GM21717 (cell line): Measurements from ENCODE around the gene SSH2.
"Not testable (repeated sequence)": the region's sequence is repeated elsewhere in the genome, so short reads cannot be mapped to it uniquely, and the experiment has no call there.

Experiments used
- ATAC-seq: cut with Tn5 transposase; IDR thresholded peaks from one replicate; pipeline ENCODE4 v1.9.1; 2021; ENCODE audit warnings: mild to moderate bottlenecking, moderate library complexity; ENCODE audit not compliant: unreplicated experiment

SSH2 gene

GRCh38 chr17:29929006-29929532 lies 959 bp downstream of the SSH2 start:
- ATAC-seq: peak; percentile 7

GRCh38 chr17:29927546-29927945 lies 2.5 kb downstream of the SSH2 start:
- ATAC-seq: no peak

GRCh38 chr17:29924786-29925185 lies 5.2 kb downstream of the SSH2 start:
- no peak for ATAC-seq

- no peak for ATAC-seq
Observed at GRCh38 chr17:29918922-29919856, 10.8 kb downstream of the SSH2 start.

GRCh38 chr17:29918016-29918415 lies 12.0 kb downstream of the SSH2 start:
- no peak for ATAC-seq

GRCh38 chr17:29914819-29915537 lies 15.1 kb downstream of the SSH2 start:
- ATAC-seq: no peak

- ATAC-seq: no peak
Observed at GRCh38 chr17:29911641-29912177, 18.3 kb downstream of the SSH2 start.

GRCh38 chr17:29909236-29910003 lies 20.6 kb downstream of the SSH2 start:
- no peak for ATAC-seq

- no peak for ATAC-seq
Observed at GRCh38 chr17:29906969-29907368, 23.1 kb downstream of the SSH2 start.

- no peak for ATAC-seq
Observed at GRCh38 chr17:29905879-29906167, 24.2 kb downstream of the SSH2 start.

GRCh38 chr17:29905086-29905878 lies 24.7 kb downstream of the SSH2 start:
- no peak for ATAC-seq

- no peak for ATAC-seq
Observed at GRCh38 chr17:29903471-29903870, 26.6 kb downstream of the SSH2 start.

- not testable (repeated sequence) for ATAC-seq
Observed at GRCh38 chr17:29897136-29897535, 32.9 kb downstream of the SSH2 start.

GRCh38 chr17:29892201-29892600 lies 37.8 kb downstream of the SSH2 start:
- no peak for ATAC-seq

- ATAC-seq: no peak
Observed at GRCh38 chr17:29891131-29891530, 38.9 kb downstream of the SSH2 start.

GRCh38 chr17:29885031-29885640 lies 44.9 kb downstream of the SSH2 start:
- ATAC-seq: no peak

GRCh38 chr17:29883497-29883896 lies 46.5 kb downstream of the SSH2 start:
- no peak for ATAC-seq

GRCh38 chr17:29881256-29881655 lies 48.8 kb downstream of the SSH2 start:
- ATAC-seq: no peak

- no peak for ATAC-seq
Observed at GRCh38 chr17:29880031-29880430, 50.0 kb downstream of the SSH2 start.
